ENCODE data around the gene SIT1. TPM values are rescaled to one million over a fixed set of nuclear protein-coding genes. Genes with fewer than 3 reads are reported as not detected.

The SIT1 gene
- total RNA-seq, 1 donor from 2014 or later: not detected

DNA sequence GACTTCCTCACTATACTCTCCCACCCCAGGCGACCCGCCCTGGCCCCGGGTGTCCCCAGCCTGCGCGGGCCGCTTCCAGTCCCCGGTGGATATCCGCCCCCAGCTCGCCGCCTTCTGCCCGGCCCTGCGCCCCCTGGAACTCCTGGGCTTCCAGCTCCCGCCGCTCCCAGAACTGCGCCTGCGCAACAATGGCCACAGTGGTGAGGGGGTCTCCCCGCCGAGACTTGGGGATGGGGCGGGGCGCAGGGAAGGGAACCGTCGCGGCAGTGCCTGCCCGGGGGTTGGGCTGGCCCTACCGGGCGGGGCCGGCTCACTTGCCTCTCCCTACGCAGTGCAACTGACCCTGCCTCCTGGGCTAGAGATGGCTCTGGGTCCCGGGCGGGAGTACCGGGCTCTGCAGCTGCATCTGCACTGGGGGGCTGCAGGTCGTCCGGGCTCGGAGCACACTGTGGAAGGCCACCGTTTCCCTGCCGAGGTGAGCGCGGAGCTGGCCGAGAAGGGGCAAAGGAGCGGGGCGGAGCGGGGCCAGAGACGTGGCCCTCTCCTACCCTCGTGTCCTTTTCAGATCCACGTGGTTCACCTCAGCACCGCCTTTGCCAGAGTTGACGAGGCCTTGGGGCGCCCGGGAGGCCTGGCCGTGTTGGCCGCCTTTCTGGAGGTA is 25.1 kb upstream of the SIT1 start:
- DNase-seq (ENCODE audit: low read depth): no peak
- TF ChIP-seq CTCF (conservative IDR thresholded peaks at IDR 0.05; ENCODE audit: low read depth, low read length): no peak
- H3K4me3 ChIP-seq (ENCODE audit: low read depth, low read length): peak overlapping the region; percentile 62

- DNase-seq (ENCODE audit: low read depth): no peak
These were observed 24.5 kb upstream of the SIT1 start for GRCh38 chr9:35675204-35675603.

DNA sequence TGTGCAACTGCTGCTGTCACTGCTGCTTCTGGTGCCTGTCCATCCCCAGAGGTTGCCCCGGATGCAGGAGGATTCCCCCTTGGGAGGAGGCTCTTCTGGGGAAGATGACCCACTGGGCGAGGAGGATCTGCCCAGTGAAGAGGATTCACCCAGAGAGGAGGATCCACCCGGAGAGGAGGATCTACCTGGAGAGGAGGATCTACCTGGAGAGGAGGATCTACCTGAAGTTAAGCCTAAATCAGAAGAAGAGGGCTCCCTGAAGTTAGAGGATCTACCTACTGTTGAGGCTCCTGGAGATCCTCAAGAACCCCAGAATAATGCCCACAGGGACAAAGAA is 23.3 kb upstream of the SIT1 start:
- H3K4me3 ChIP-seq (ENCODE audit: low read depth, low read length): peak overlapping the region; percentile 20
- no peak for DNase-seq (ENCODE audit: low read depth)
- no peak for TF ChIP-seq CTCF (conservative IDR thresholded peaks at IDR 0.05; ENCODE audit: low read depth, low read length)

More at GRCh38 chr9:35675204-35675603, 24.5 kb upstream of the SIT1 start:
- no peak for TF ChIP-seq CTCF (conservative IDR thresholded peaks at IDR 0.05; ENCODE audit: low read depth, low read length)
- peak overlapping the region; percentile 62 for H3K4me3 ChIP-seq (ENCODE audit: low read depth, low read length)

GRCh38 chr9:35673132-35674024 is 22.6 kb upstream of the SIT1 start, which contains the start of gene CA9:
Gene CA9, plus strand, starts transcription at chr9:35673928. Its CDS starts 32 bp downstream, at chr9:35673960.
- H3K4me3 ChIP-seq (ENCODE audit: low read depth, low read length): peak within 1 kb of the TSS; percentile 20
- DNase-seq (ENCODE audit: low read depth): no peak
- no peak for TF ChIP-seq CTCF (conservative IDR thresholded peaks at IDR 0.05; ENCODE audit: low read depth, low read length)

DNA sequence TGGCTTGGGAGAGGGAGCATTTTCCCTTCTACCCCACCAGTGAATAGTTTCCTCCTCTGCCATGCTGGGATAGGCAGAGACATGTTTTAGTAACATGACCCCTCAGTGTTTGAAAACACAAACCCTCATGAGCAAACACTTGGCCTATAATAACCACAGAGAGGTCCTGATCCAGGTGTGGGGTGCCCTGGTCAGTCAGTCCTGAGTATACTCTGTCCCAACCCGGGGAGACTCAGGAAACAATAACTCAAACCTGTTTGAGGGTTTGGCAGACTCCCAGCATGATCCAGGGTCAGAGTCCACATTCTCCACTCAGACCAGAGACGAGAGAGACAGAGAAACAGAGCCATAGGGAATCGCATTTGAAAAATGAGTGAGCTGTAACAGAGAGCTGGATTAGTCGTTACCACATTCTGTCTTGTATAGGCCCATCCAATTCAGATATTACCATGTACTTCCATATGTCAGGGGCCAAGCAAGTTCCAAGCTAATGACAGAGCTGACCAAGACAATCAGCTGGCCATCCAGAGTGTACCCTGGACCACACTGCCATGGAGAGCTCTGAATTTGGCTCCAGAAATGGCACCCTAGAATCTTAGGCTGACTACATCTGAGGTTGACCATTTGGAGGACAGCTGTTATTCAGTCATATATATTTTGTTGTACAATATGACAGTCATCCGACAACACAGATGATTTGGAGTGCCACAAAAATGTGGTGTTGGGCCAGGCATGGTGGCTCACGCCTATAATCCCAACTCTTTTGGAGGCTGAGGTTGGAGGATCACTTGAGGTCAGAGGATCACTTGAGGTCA is 18.8 kb upstream of the SIT1 start:
- no peak for TF ChIP-seq CTCF (conservative IDR thresholded peaks at IDR 0.05; ENCODE audit: low read depth, low read length)
- no peak overlapping the region for H3K4me3 ChIP-seq (ENCODE audit: low read depth, low read length)
- peak; percentile 74 for DNase-seq (ENCODE audit: low read depth)

GRCh38 chr9:35667939-35668338 is 17.2 kb upstream of the SIT1 start:
- no peak overlapping the region for H3K4me3 ChIP-seq (ENCODE audit: low read depth, low read length)
- TF ChIP-seq CTCF (conservative IDR thresholded peaks at IDR 0.05; ENCODE audit: low read depth, low read length): no peak
- DNase-seq (ENCODE audit: low read depth): no peak
